GM23338 (cell line): ENCODE measurements around the gene PAM. TPM values are rescaled to one million over a fixed set of nuclear protein-coding genes. Genes with fewer than 3 reads are reported as not detected.

Source experiments
- ATAC-seq: fragments of 200-7000 bp; cut with Tn5 transposase; 3 replicates; pipeline ENCODE4 v1.9.1; 2020
- DNase-seq: peaks from one replicate; pipeline ENCODE4 v3.0.0-alpha.2; 2015; ENCODE audit warnings: low spot score
- H2AFZ ChIP-seq: fragments of 200-600 bp; sonication (generic); 2 replicates; pipeline ENCODE4 v1.8.0; 2016; ENCODE audit warnings: antibody characterized with exemption, mild to moderate bottlenecking, moderate library complexity
- H3F3A ChIP-seq: fragments of 200-600 bp; sonication (generic); replicated peaks from 2 replicates; pipeline ENCODE4 v1.8.0; 2017; ENCODE audit warnings: antibody characterized with exemption, mixed run types, low read depth
- H3K27ac ChIP-seq: fragments of 200-600 bp; sonication (generic); 2 replicates; pipeline ENCODE4 v1.6.1; 2016; ENCODE audit warnings: low read depth
- H3K27me3 ChIP-seq: fragments of 200-600 bp; sonication (generic); 2 replicates; pipeline ENCODE4 v1.8.0; 2016; ENCODE audit warnings: mild to moderate bottlenecking, mixed run types, moderate library complexity; ENCODE audit not compliant: insufficient read depth
- H3K36me3 ChIP-seq: fragments of 200-600 bp; sonication (generic); 2 replicates; pipeline ENCODE4 v1.8.0; 2016; ENCODE audit warnings: mild to moderate bottlenecking; ENCODE audit not compliant: insufficient read depth
- H3K4me1 ChIP-seq: fragments of 200-600 bp; sonication (generic); 2 replicates; pipeline ENCODE4 v1.8.0; 2016; ENCODE audit warnings: mild to moderate bottlenecking, moderate library complexity; ENCODE audit not compliant: insufficient read depth
- H3K4me2 ChIP-seq: fragments of 200-600 bp; sonication (generic); 2 replicates; pipeline ENCODE4 v1.7.1; 2017; ENCODE audit warnings: mixed run types
- H3K4me3 ChIP-seq: fragments of 200-600 bp; sonication (generic); 2 replicates; pipeline ENCODE4 v1.6.1; 2016; ENCODE audit warnings: mixed run types
- H3K79me2 ChIP-seq: fragments of 200-600 bp; sonication (generic); replicated peaks from 2 replicates; pipeline ENCODE4 v1.8.0; 2017; ENCODE audit warnings: mild to moderate bottlenecking; ENCODE audit not compliant: insufficient read depth
- H3K9me2 ChIP-seq: fragments of 200-600 bp; sonication (generic); 2 replicates; pipeline ENCODE4 v1.8.0; 2017; ENCODE audit not compliant: insufficient read depth
- H4K20me1 ChIP-seq: fragments of 200-600 bp; sonication (generic); replicated peaks from 2 replicates; pipeline ENCODE4 v1.8.0; 2017; ENCODE audit warnings: mild to moderate bottlenecking; ENCODE audit not compliant: insufficient read depth
- H3K27ac Mint-ChIP-seq: 2 replicates; pipeline ENCODE4 v1.8.0; 2020; ENCODE audit warnings: inconsistent platforms, mild to moderate bottlenecking, moderate library complexity, mixed read lengths
- H3K27me3 Mint-ChIP-seq: 3 replicates; pipeline ENCODE4 v1.8.0; 2022; ENCODE audit warnings: low read depth, mild to moderate bottlenecking, moderate library complexity, mixed read lengths, inconsistent platforms; ENCODE audit not compliant: insufficient read depth, poor library complexity
- H3K36me3 Mint-ChIP-seq: 3 replicates; pipeline ENCODE4 v1.8.0; 2021; ENCODE audit warnings: low read depth, mild to moderate bottlenecking, inconsistent platforms, moderate library complexity, mixed read lengths
- H3K4me1 Mint-ChIP-seq: 3 replicates; pipeline ENCODE4 v1.8.0; 2020; ENCODE audit warnings: mild to moderate bottlenecking, inconsistent platforms, mixed read lengths
- H3K4me3 Mint-ChIP-seq: 3 replicates; pipeline ENCODE4 v1.8.0; 2021; ENCODE audit warnings: moderate library complexity, mild to moderate bottlenecking, inconsistent platforms, mixed read lengths
- H3K9me3 Mint-ChIP-seq: 3 replicates; pipeline ENCODE4 v1.8.0; 2020; ENCODE audit warnings: moderate library complexity, mild to moderate bottlenecking, inconsistent platforms, mixed read lengths
- CREB1 ChIP-seq: fragments of 250-450 bp; sonication (Bioruptor Pico); IDR thresholded peaks from 2 replicates; pipeline ENCODE4 v1.5.0; 2020; ENCODE audit warnings: low read depth, mild to moderate bottlenecking, moderate library complexity
- EZH2 ChIP-seq: fragments of 200-600 bp; sonication (generic); IDR thresholded peaks from one replicate; pipeline ENCODE4 v1.8.0; 2017; ENCODE audit warnings: antibody characterized with exemption, mild to moderate bottlenecking, low read depth; ENCODE audit not compliant: unreplicated experiment
- EZH2phosphoT487 ChIP-seq: fragments of 200-600 bp; sonication (generic); IDR thresholded peaks from one replicate; pipeline ENCODE4 v1.8.1; 2018; ENCODE audit warnings: antibody characterized with exemption; ENCODE audit not compliant: unreplicated experiment
- JUNB ChIP-seq: IDR thresholded peaks from one replicate; pipeline ENCODE4 v1.6.1; 2016; ENCODE audit warnings: antibody characterized with exemption; ENCODE audit not compliant: unreplicated experiment
- NANOG ChIP-seq: IDR thresholded peaks from 2 replicates; pipeline ENCODE4 v1.6.1; 2016; ENCODE audit warnings: antibody characterized with exemption, borderline replicate concordance
- POLR2AphosphoS5 ChIP-seq: IDR thresholded peaks from 2 replicates; pipeline ENCODE4 v1.6.1; 2016; ENCODE audit warnings: antibody characterized with exemption, low read depth
- REST ChIP-seq: IDR thresholded peaks from one replicate; pipeline ENCODE4 v1.6.1; 2018; ENCODE audit warnings: antibody characterized with exemption; ENCODE audit not compliant: unreplicated experiment
- STAT1 ChIP-seq: IDR thresholded peaks from one replicate; pipeline ENCODE4 v1.6.1; 2016; ENCODE audit warnings: antibody characterized with exemption; ENCODE audit not compliant: unreplicated experiment
- ZNF114 ChIP-seq: fragments of 250-450 bp; sonication (Bioruptor Pico); IDR thresholded peaks from 2 replicates; pipeline ENCODE4 v1.5.0; 2020; ENCODE audit warnings: mild to moderate bottlenecking, moderate library complexity
- ZNF331 ChIP-seq: fragments of 250-450 bp; sonication (Bioruptor Pico); IDR thresholded peaks from 2 replicates; pipeline ENCODE4 v1.5.0; 2020; ENCODE audit warnings: low read depth, mild to moderate bottlenecking, moderate library complexity
- polyA plus RNA-seq: library from polyadenylated mRNA; unstranded; fragments of >200 nt; fragmentation: Nextera tagmentation; extraction: Ambion mirVana; gene quantifications from 2 replicates; pipeline ENCODE4 v1.2.1, GENCODE V29; 2016
- total RNA-seq: library from RNA; depleted of rRNA; stranded (reverse); fragments of >200 nt; shearing (Covaris generic); gene quantifications from 2 replicates; pipeline ENCODE4 v1.2.3, GENCODE V29; 2014
- TF ChIP-seq, protein P1 (sequence below), 2 experiments: fragments of 200-600 bp in 1 of 2; sonication (generic) in 1 of 2; conservative IDR thresholded peaks; 2 replicates each; pipeline versions ENCODE4 v1.5.1 to v1.6.1; 2016 to 2017; ENCODE audit warnings: antibody characterized with exemption in 2 of 2, low read depth in 2 of 2, mild to moderate bottlenecking in 2 of 2, moderate library complexity in 1 of 2
- TF ChIP-seq, protein P2 (sequence below): IDR thresholded peaks from 2 replicates; pipeline ENCODE4 v1.6.1; 2016; ENCODE audit warnings: antibody characterized with exemption

PAM gene
- total and polyA plus RNA-seq, 2 experiments from 2014 or later = 33.9 to 79.4 TPM

GRCh38 chr5:102856389-102856777 is 101.3 kb downstream of the PAM start (continued):
- TF ChIP-seq JUNB (no peak), POLR2AphosphoS5 (no peak), NANOG (no peak), ZNF331 (no peak), STAT1 (no peak), EZH2 (no peak), REST (no peak)
- TF ChIP-seq, protein P1, sequence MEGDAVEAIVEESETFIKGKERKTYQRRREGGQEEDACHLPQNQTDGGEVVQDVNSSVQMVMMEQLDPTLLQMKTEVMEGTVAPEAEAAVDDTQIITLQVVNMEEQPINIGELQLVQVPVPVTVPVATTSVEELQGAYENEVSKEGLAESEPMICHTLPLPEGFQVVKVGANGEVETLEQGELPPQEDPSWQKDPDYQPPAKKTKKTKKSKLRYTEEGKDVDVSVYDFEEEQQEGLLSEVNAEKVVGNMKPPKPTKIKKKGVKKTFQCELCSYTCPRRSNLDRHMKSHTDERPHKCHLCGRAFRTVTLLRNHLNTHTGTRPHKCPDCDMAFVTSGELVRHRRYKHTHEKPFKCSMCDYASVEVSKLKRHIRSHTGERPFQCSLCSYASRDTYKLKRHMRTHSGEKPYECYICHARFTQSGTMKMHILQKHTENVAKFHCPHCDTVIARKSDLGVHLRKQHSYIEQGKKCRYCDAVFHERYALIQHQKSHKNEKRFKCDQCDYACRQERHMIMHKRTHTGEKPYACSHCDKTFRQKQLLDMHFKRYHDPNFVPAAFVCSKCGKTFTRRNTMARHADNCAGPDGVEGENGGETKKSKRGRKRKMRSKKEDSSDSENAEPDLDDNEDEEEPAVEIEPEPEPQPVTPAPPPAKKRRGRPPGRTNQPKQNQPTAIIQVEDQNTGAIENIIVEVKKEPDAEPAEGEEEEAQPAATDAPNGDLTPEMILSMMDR (conservative IDR thresholded peaks at IDR 0.05; ENCODE audit: low read depth in 2 of 2) = no peak
- TF ChIP-seq, protein P2, sequence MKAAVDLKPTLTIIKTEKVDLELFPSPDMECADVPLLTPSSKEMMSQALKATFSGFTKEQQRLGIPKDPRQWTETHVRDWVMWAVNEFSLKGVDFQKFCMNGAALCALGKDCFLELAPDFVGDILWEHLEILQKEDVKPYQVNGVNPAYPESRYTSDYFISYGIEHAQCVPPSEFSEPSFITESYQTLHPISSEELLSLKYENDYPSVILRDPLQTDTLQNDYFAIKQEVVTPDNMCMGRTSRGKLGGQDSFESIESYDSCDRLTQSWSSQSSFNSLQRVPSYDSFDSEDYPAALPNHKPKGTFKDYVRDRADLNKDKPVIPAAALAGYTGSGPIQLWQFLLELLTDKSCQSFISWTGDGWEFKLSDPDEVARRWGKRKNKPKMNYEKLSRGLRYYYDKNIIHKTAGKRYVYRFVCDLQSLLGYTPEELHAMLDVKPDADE = no peak

- no peaks in the 10 kb centered on the region for H3K9me2 ChIP-seq
- no peaks in the 10 kb centered on the region for H3F3A ChIP-seq
- H3K36me3 Mint-ChIP-seq = no peaks in the 10 kb centered on the region
- H3K9me3 Mint-ChIP-seq = no peaks in the 10 kb centered on the region
- 0 out of 2 replicates have a peak overlapping the region, but pooled peaks have one; percentile 32 for H3K27ac ChIP-seq
- no peaks in the 10 kb centered on the region for H3K36me3 ChIP-seq
- H3K27ac Mint-ChIP-seq = no peak overlapping the region
- no peak overlapping the region for H3K4me2 ChIP-seq
- ATAC-seq = no peak
- H3K4me1 ChIP-seq = peaks cover 6% of the 10 kb centered on the region
- H2AFZ ChIP-seq = no peak overlapping the region
- TF ChIP-seq EZH2phosphoT487 (no peak), POLR2AphosphoS5 (no peak), ZNF114 (no peak), STAT1 (no peak), CREB1 (CRISPR knock-in tag) (no peak)
- H3K4me3 Mint-ChIP-seq = no peak overlapping the region
- H4K20me1 ChIP-seq = no peaks in the 10 kb centered on the region
- DNase-seq = no peak
- no peak overlapping the region for H3K4me3 ChIP-seq
- H3K27me3 Mint-ChIP-seq = peaks cover 2% of the 10 kb centered on the region
- H3K4me1 Mint-ChIP-seq = peaks cover 11% of the 10 kb centered on the region
- no peaks in the 10 kb centered on the region for H3K27me3 ChIP-seq
- no peaks in the 10 kb centered on the region for H3K79me2 ChIP-seq
Observed at GRCh38 chr5:102857076-102857818, 102.1 kb downstream of the PAM start.
